OCI-LY1 (cell line): Measurements from ENCODE around the gene CCDC187.
"Not testable (repeated sequence)": the region's sequence is repeated elsewhere in the genome, so short reads cannot be mapped to it uniquely, and the experiment has no call there.

Experiments
- H2AFZ ChIP-seq: fragments of 200-600 bp; sonication (generic), shearing (Covaris generic); 2 replicates; pipeline ENCODE4 v1.6.0; 2014; ENCODE audit warnings: antibody characterized with exemption, mild to moderate bottlenecking, low read length
- H3F3A ChIP-seq: fragments of 200-600 bp; sonication (generic), shearing (Covaris generic); 2 replicates; pipeline ENCODE4 v1.6.0; 2014; ENCODE audit warnings: mild to moderate bottlenecking, antibody characterized with exemption, low read length, moderate library complexity; ENCODE audit not compliant: insufficient read depth
- H3K27ac ChIP-seq: fragments of 200-600 bp; sonication (generic); 2 replicates; pipeline ENCODE4 v1.5.1; 2014; ENCODE audit warnings: low read length, mixed run types, mild to moderate bottlenecking, low read depth; ENCODE audit not compliant: poor library complexity, severe bottlenecking
- H3K27me3 ChIP-seq: fragments of 200-600 bp; sonication (generic); 2 replicates; pipeline ENCODE4 v1.6.0; 2014; ENCODE audit warnings: antibody characterized with exemption, mild to moderate bottlenecking, low read length, moderate library complexity; ENCODE audit not compliant: insufficient read depth
- H3K36me3 ChIP-seq: fragments of 200-600 bp; sonication (generic); 2 replicates; pipeline ENCODE4 v1.6.1; 2014; ENCODE audit warnings: mild to moderate bottlenecking, antibody characterized with exemption, low read length, moderate library complexity, mixed read lengths; ENCODE audit not compliant: insufficient read depth
- H3K4me1 ChIP-seq: fragments of 200-600 bp; sonication (generic); 2 replicates; pipeline ENCODE4 v1.5.1; 2014; ENCODE audit warnings: mild to moderate bottlenecking, low read length, moderate library complexity; ENCODE audit not compliant: insufficient read depth, severe bottlenecking
- H3K4me2 ChIP-seq: fragments of 200-600 bp; sonication (generic), shearing (Covaris generic); 2 replicates; pipeline ENCODE4 v1.6.1; 2014; ENCODE audit warnings: low read length
- H3K4me3 ChIP-seq: fragments of 200-600 bp; sonication (generic); 2 replicates; pipeline ENCODE4 v1.5.1; 2014; ENCODE audit warnings: low read length, low read depth, mild to moderate bottlenecking, mixed read lengths; ENCODE audit not compliant: poor library complexity, severe bottlenecking
- H3K79me2 ChIP-seq: fragments of 200-600 bp; shearing (Covaris generic); 2 replicates; pipeline ENCODE4 v1.6.1; 2016; ENCODE audit warnings: mixed run types, low read length, mixed read lengths; ENCODE audit not compliant: insufficient read depth
- H3K9ac ChIP-seq: fragments of 200-600 bp; sonication (generic), shearing (Covaris generic); 2 replicates; pipeline ENCODE4 v1.6.1; 2014; ENCODE audit warnings: mild to moderate bottlenecking, low read length, mixed read lengths
- H3K9me2 ChIP-seq: fragments of 200-600 bp; sonication (generic), shearing (Covaris generic); 2 replicates; pipeline ENCODE4 v1.6.1; 2014; ENCODE audit warnings: low read depth, mild to moderate bottlenecking, low read length, mixed read lengths
- H3K9me3 ChIP-seq: fragments of 200-600 bp; shearing (Covaris generic); 2 replicates; pipeline ENCODE4 v1.6.1; 2014; ENCODE audit warnings: low read length, mixed read lengths
- H4K20me1 ChIP-seq: fragments of 200-600 bp; sonication (generic), shearing (Covaris generic); 2 replicates; pipeline ENCODE4 v1.6.0; 2016; ENCODE audit warnings: mild to moderate bottlenecking, low read length; ENCODE audit not compliant: insufficient read depth
- EZH2 ChIP-seq: fragments of 200-600 bp; sonication (generic), shearing (Covaris generic); IDR thresholded peaks from 2 replicates; pipeline ENCODE4 v1.8.0; 2017; ENCODE audit warnings: borderline replicate concordance, mixed run types, mild to moderate bottlenecking, antibody characterized with exemption, low read length, moderate library complexity, mixed read lengths
- TF ChIP-seq, protein P1 (sequence below): fragments of 200-600 bp; sonication (generic), shearing (Covaris generic); IDR thresholded peaks from 2 replicates; pipeline ENCODE4 v1.5.1; 2017; ENCODE audit warnings: mild to moderate bottlenecking, antibody characterized with exemption, low read length, moderate library complexity, mixed read lengths

Gene CCDC187

GRCh38 chr9:136303825-136304416 is at the start of gene CCDC187:
Gene CCDC187 (minus strand): TSS chr9:136304094. CDS start chr9:136303830, 264 bp downstream.
- Histone ChIP-seq H3K27me3 (0 out of 2 replicates have a peak, but pooled peaks cover 2% of the 10 kb centered on the region), H3K4me2 (no peak within 1 kb of the TSS), H3K9me2 (no peaks in the 10 kb centered on the region), H3K9ac (no peak within 1 kb of the TSS), H3K36me3 (no peaks in the 10 kb centered on the region), H3K4me3 (no peak within 1 kb of the TSS), H2AFZ (no peak within 1 kb of the TSS), H4K20me1 (no peaks in the 10 kb centered on the region), H3K9me3 (no peaks in the 10 kb centered on the region), H3K79me2 (no peaks in the 10 kb centered on the region), H3K27ac (no peak within 1 kb of the TSS), H3K4me1 (no peaks in the 10 kb centered on the region), H3F3A (no peaks in the 10 kb centered on the region)
- TF ChIP-seq, protein P1, sequence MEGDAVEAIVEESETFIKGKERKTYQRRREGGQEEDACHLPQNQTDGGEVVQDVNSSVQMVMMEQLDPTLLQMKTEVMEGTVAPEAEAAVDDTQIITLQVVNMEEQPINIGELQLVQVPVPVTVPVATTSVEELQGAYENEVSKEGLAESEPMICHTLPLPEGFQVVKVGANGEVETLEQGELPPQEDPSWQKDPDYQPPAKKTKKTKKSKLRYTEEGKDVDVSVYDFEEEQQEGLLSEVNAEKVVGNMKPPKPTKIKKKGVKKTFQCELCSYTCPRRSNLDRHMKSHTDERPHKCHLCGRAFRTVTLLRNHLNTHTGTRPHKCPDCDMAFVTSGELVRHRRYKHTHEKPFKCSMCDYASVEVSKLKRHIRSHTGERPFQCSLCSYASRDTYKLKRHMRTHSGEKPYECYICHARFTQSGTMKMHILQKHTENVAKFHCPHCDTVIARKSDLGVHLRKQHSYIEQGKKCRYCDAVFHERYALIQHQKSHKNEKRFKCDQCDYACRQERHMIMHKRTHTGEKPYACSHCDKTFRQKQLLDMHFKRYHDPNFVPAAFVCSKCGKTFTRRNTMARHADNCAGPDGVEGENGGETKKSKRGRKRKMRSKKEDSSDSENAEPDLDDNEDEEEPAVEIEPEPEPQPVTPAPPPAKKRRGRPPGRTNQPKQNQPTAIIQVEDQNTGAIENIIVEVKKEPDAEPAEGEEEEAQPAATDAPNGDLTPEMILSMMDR = no peak
- no peak for TF ChIP-seq EZH2

- Histone ChIP-seq H3K79me2 (no peaks in the 10 kb centered on the region), H3K4me2 (no peak overlapping the region), H4K20me1 (no peaks in the 10 kb centered on the region), H3K9me2 (no peaks in the 10 kb centered on the region), H3K27ac (no peak overlapping the region), H3K9me3 (no peaks in the 10 kb centered on the region), H2AFZ (no peak overlapping the region), H3K4me3 (no peak overlapping the region), H3K9ac (no peak overlapping the region), H3K36me3 (no peaks in the 10 kb centered on the region), H3K4me1 (no peaks in the 10 kb centered on the region), H3F3A (no peaks in the 10 kb centered on the region), H3K27me3 (peaks cover 19% of the 10 kb centered on the region; the same call in 1 of the 2 replicates)
- no peak for TF ChIP-seq EZH2
Measured at GRCh38 chr9:136353088-136353487, 49.2 kb upstream of the CCDC187 start.

DNA sequence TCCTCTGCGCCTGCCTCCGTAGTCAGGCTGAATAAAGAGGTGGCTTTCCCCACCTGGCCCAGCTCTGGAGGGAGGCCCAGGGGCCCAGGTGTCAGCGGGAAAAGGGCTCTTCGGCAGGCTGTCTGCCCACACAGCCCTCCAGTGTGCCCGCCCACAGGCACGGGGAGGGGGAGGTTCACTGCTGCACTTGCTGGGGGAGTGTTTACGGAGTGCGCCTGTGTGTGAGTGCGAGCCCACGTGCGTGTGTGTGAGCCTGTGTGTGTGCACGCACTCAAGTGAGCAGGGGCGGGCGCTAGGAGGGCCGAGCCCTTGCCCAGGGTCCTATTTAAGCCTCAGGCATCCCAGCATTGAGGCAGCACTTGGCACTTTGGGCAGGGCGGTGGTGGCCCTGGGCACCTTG is 48.8 kb upstream of the CCDC187 start:
- Histone ChIP-seq H3K36me3 (no peaks in the 10 kb centered on the region), H3K4me2 (no peak overlapping the region), H3F3A (no peaks in the 10 kb centered on the region), H3K9me2 (no peaks in the 10 kb centered on the region), H3K79me2 (no peaks in the 10 kb centered on the region), H2AFZ (no peak overlapping the region), H4K20me1 (no peaks in the 10 kb centered on the region), H3K9ac (no peak overlapping the region), H3K27ac (no peak overlapping the region), H3K9me3 (no peaks in the 10 kb centered on the region), H3K4me1 (no peaks in the 10 kb centered on the region), H3K4me3 (no peak overlapping the region), H3K27me3 (peaks cover 19% of the 10 kb centered on the region; the same call in 1 of the 2 replicates)
- TF ChIP-seq EZH2 = no peak
- TF ChIP-seq, protein P1 = no peak

DNA sequence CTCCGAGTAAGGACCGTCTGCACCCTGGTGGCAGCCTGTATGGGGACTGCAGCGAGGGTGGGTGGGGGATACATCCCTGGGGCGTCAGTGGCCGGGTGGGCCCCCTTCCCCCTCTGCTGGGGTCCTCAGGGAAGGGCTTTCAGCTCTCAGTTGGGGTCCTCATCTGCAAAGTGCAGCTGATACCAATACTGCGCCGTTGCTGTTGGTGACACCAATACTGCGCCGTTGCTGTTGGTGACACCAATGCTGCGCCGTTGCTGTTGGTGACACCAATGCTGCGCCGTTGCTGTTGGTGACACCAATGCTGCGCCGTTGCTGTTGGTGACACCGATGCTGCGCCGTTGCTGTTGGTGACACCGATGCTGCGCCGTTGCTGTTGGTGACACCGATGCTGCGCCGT is 48.0 kb upstream of the CCDC187 start:
- H3K9me2 ChIP-seq, H3F3A ChIP-seq, H3K9ac ChIP-seq, H3K4me1 ChIP-seq, H3K27ac ChIP-seq, H3K9me3 ChIP-seq, H2AFZ ChIP-seq, H4K20me1 ChIP-seq, H3K4me2 ChIP-seq, H3K79me2 ChIP-seq, H3K4me3 ChIP-seq, H3K36me3 ChIP-seq: not testable (repeated sequence)
- H3K27me3 ChIP-seq = peaks cover 19% of the 10 kb centered on the region; the same call in 1 of the 2 replicates
